SK-N-SH treated with all-trans-retinoic acid at 6 μM for 48 hours (cell line): ENCODE measurements around the gene SKIC8.

Source experiments
- ATAC-seq: fragments of 200-7000 bp; cut with Tn5 transposase; 3 replicates; pipeline ENCODE4 v1.9.1; 2020; ENCODE audit warnings: mild to moderate bottlenecking, moderate library complexity
- ARNTL ChIP-seq: fragments of 450-650 bp; formaldehyde crosslinking; IDR thresholded peaks from 2 replicates; pipeline ENCODE4 v1.5.0; 2020; ENCODE audit warnings: low read depth, mild to moderate bottlenecking, moderate library complexity, borderline replicate concordance
- BACH2 ChIP-seq: fragments of 250-450 bp; sonication (Bioruptor Pico); IDR thresholded peaks from 2 replicates; pipeline ENCODE4 v1.9.0; 2021; ENCODE audit warnings: mild to moderate bottlenecking, borderline replicate concordance
- CSDC2 ChIP-seq: fragments of 250-450 bp; sonication (Bioruptor Pico); IDR thresholded peaks from 2 replicates; pipeline ENCODE4 v1.5.0; 2020; ENCODE audit warnings: mild to moderate bottlenecking, moderate library complexity
- CSRNP3 ChIP-seq: fragments of 250-450 bp; sonication (Bioruptor Pico); IDR thresholded peaks from 2 replicates; pipeline ENCODE4 v1.5.1; 2021; ENCODE audit warnings: mild to moderate bottlenecking, moderate library complexity
- ESRRG ChIP-seq: fragments of 250-450 bp; sonication (Bioruptor Pico); IDR thresholded peaks from 2 replicates; pipeline ENCODE4 v1.6.1; 2021; ENCODE audit warnings: mild to moderate bottlenecking
- GLIS3 ChIP-seq: fragments of 250-450 bp; sonication (Bioruptor Pico); IDR thresholded peaks from 2 replicates; pipeline ENCODE4 v1.5.0; 2020; ENCODE audit warnings: mild to moderate bottlenecking, moderate library complexity
- ISL1 ChIP-seq: fragments of 250-450 bp; sonication (Bioruptor Pico); IDR thresholded peaks from 2 replicates; pipeline ENCODE4 v2.1.2; 2022; ENCODE audit warnings: mild to moderate bottlenecking, moderate library complexity
- OSR1 ChIP-seq: fragments of 250-450 bp; sonication (Bioruptor Pico); IDR thresholded peaks from 2 replicates; pipeline ENCODE4 v1.8.0; 2022; ENCODE audit warnings: moderate library complexity, mild to moderate bottlenecking, inconsistent platforms
- POU6F1 ChIP-seq: fragments of 250-450 bp; sonication (Bioruptor Pico); IDR thresholded peaks from 2 replicates; pipeline ENCODE4 v1.8.0; 2021; ENCODE audit warnings: low read depth, mild to moderate bottlenecking, moderate library complexity, borderline replicate concordance
- PPARA ChIP-seq: fragments of 250-450 bp; sonication (Bioruptor Pico); IDR thresholded peaks from 2 replicates; pipeline ENCODE4 v1.5.0; 2020; ENCODE audit warnings: mild to moderate bottlenecking, borderline replicate concordance
- RARB ChIP-seq: fragments of 250-450 bp; sonication (Bioruptor Pico); IDR thresholded peaks from 2 replicates; pipeline ENCODE4 v1.8.0; 2021; ENCODE audit warnings: mild to moderate bottlenecking, moderate library complexity
- SNAI2 ChIP-seq: fragments of 250-450 bp; sonication (Bioruptor Pico); IDR thresholded peaks from 2 replicates; pipeline ENCODE4 v1.5.0; 2020; ENCODE audit warnings: mild to moderate bottlenecking, moderate library complexity
- TOX ChIP-seq: fragments of 250-450 bp; sonication (Bioruptor Pico); IDR thresholded peaks from 2 replicates; pipeline ENCODE4 v1.8.0; 2021; ENCODE audit warnings: mild to moderate bottlenecking, moderate library complexity, borderline replicate concordance
- ZFP3 ChIP-seq: fragments of 250-450 bp; sonication (Bioruptor Pico); IDR thresholded peaks from 2 replicates; pipeline ENCODE4 v1.5.0; 2020; ENCODE audit warnings: mild to moderate bottlenecking, moderate library complexity
- ZFP30 ChIP-seq: fragments of 450-650 bp; formaldehyde crosslinking; IDR thresholded peaks from 2 replicates; pipeline ENCODE4 v1.5.0; 2022; ENCODE audit warnings: mild to moderate bottlenecking, moderate library complexity
- ZNF565 ChIP-seq: fragments of 450-650 bp; formaldehyde crosslinking; conservative IDR thresholded peaks from 2 replicates; pipeline ENCODE4 v1.5.0; 2020; ENCODE audit warnings: low read depth, mild to moderate bottlenecking, moderate library complexity
- ZNF70 ChIP-seq: fragments of 450-650 bp; formaldehyde crosslinking; IDR thresholded peaks from 2 replicates; pipeline ENCODE4 v1.5.0; 2020; ENCODE audit warnings: mild to moderate bottlenecking, moderate library complexity
- ZNF8 ChIP-seq: fragments of 450-650 bp; formaldehyde crosslinking; IDR thresholded peaks from 2 replicates; pipeline ENCODE4 v1.5.0; 2020; ENCODE audit warnings: mild to moderate bottlenecking, moderate library complexity
- TF ChIP-seq, protein P1 (sequence below): fragments of 250-450 bp; sonication (Bioruptor Pico); IDR thresholded peaks from 2 replicates; pipeline ENCODE4 v1.5.0; 2020; ENCODE audit warnings: mild to moderate bottlenecking, moderate library complexity
- TF ChIP-seq, protein P2 (sequence below): fragments of 250-450 bp; sonication (Bioruptor Pico); IDR thresholded peaks from 2 replicates; pipeline ENCODE4 v1.5.1; 2020; ENCODE audit warnings: low read depth, mild to moderate bottlenecking, moderate library complexity
- TF ChIP-seq, protein P3 (sequence below): fragments of 250-450 bp; sonication (Bioruptor Pico); IDR thresholded peaks from 2 replicates; pipeline ENCODE4 v1.8.0; 2020; ENCODE audit warnings: mild to moderate bottlenecking, moderate library complexity, borderline replicate concordance

Gene SKIC8

DNA sequence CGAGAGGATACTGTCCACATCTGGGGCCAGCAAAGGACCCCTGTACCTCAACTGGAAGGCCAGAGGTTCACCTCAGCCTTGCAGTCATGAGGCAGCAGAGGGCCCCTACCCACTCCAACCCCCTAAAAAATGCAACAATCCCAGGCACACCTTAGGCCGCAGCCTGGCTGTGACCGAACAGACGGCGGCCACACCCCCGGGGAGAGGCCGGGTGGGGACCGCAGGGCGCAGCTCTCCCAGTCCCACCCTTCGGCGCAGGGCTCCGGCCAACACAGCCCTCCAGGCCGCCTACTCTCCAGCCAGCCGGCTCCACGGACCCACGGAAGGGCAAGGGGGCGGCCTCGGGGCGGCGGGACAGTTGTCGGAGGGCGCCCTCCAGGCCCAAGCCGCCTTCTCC is 35.5 kb downstream of the SKIC8 start:
- no peak for TF ChIP-seq ISL1 (CRISPR knock-in tag)
- TF ChIP-seq SNAI2 (CRISPR knock-in tag): no peak
- TF ChIP-seq, protein P1, sequence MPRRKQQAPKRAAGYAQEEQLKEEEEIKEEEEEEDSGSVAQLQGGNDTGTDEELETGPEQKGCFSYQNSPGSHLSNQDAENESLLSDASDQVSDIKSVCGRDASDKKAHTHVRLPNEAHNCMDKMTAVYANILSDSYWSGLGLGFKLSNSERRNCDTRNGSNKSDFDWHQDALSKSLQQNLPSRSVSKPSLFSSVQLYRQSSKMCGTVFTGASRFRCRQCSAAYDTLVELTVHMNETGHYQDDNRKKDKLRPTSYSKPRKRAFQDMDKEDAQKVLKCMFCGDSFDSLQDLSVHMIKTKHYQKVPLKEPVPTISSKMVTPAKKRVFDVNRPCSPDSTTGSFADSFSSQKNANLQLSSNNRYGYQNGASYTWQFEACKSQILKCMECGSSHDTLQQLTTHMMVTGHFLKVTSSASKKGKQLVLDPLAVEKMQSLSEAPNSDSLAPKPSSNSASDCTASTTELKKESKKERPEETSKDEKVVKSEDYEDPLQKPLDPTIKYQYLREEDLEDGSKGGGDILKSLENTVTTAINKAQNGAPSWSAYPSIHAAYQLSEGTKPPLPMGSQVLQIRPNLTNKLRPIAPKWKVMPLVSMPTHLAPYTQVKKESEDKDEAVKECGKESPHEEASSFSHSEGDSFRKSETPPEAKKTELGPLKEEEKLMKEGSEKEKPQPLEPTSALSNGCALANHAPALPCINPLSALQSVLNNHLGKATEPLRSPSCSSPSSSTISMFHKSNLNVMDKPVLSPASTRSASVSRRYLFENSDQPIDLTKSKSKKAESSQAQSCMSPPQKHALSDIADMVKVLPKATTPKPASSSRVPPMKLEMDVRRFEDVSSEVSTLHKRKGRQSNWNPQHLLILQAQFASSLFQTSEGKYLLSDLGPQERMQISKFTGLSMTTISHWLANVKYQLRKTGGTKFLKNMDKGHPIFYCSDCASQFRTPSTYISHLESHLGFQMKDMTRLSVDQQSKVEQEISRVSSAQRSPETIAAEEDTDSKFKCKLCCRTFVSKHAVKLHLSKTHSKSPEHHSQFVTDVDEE (CRISPR knock-in tag): no peak
- no peak for TF ChIP-seq ZNF8 (CRISPR knock-in tag)
- TF ChIP-seq ZFP30 (CRISPR knock-in tag): no peak
- no peak for TF ChIP-seq ARNTL (CRISPR knock-in tag)
- TF ChIP-seq, protein P2, sequence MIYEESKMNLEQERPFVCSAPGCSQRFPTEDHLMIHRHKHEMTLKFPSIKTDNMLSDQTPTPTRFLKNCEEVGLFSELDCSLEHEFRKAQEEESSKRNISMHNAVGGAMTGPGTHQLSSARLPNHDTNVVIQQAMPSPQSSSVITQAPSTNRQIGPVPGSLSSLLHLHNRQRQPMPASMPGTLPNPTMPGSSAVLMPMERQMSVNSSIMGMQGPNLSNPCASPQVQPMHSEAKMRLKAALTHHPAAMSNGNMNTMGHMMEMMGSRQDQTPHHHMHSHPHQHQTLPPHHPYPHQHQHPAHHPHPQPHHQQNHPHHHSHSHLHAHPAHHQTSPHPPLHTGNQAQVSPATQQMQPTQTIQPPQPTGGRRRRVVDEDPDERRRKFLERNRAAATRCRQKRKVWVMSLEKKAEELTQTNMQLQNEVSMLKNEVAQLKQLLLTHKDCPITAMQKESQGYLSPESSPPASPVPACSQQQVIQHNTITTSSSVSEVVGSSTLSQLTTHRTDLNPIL: no peak
- no peak for TF ChIP-seq POU6F1
- no peak for TF ChIP-seq CSRNP3 (CRISPR knock-in tag)
- no peak for TF ChIP-seq ZNF565
- no peak for TF ChIP-seq BACH2
- TF ChIP-seq ESRRG (CRISPR knock-in tag): no peak
- no peak for TF ChIP-seq OSR1 (CRISPR knock-in tag)
- no peak for TF ChIP-seq ZNF70 (CRISPR knock-in tag)
- no peak for TF ChIP-seq GLIS3
- ATAC-seq: no peak

DNA sequence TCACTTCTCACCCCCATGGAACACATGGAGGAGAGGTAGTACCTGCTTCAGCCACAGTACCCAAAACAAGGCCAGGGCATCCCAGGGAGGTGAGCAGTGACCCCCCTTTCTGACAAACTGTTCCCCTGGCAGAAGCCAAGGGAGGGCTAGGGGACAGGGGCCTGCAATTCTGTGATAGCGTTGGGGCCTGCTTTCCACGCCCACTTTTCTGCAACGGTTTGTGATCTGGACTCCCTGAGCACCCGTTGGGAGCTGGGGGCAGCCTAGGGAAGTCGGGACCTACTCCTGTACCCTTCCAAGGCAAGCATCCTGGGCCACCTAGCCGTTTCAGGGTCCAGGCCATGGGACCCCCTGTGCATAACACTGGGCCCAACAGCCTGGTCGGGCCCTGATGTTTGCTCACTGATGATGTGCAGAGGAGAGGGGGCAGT is 36.0 kb downstream of the SKIC8 start:
- no peak for ATAC-seq
- TF ChIP-seq SNAI2 (CRISPR knock-in tag): no peak
- TF ChIP-seq PPARA (CRISPR knock-in tag): no peak

- no peak for ATAC-seq
- no peak for TF ChIP-seq ZNF8 (CRISPR knock-in tag)
- no peak for TF ChIP-seq PPARA (CRISPR knock-in tag)
- TF ChIP-seq ZFP3 (CRISPR knock-in tag): no peak
- TF ChIP-seq ZNF70 (CRISPR knock-in tag): no peak
- TF ChIP-seq, protein P3, sequence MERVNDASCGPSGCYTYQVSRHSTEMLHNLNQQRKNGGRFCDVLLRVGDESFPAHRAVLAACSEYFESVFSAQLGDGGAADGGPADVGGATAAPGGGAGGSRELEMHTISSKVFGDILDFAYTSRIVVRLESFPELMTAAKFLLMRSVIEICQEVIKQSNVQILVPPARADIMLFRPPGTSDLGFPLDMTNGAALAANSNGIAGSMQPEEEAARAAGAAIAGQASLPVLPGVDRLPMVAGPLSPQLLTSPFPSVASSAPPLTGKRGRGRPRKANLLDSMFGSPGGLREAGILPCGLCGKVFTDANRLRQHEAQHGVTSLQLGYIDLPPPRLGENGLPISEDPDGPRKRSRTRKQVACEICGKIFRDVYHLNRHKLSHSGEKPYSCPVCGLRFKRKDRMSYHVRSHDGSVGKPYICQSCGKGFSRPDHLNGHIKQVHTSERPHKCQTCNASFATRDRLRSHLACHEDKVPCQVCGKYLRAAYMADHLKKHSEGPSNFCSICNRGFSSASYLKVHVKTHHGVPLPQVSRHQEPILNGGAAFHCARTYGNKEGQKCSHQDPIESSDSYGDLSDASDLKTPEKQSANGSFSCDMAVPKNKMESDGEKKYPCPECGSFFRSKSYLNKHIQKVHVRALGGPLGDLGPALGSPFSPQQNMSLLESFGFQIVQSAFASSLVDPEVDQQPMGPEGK (CRISPR knock-in tag): no peak
- no peak for TF ChIP-seq TOX (CRISPR knock-in tag)
- TF ChIP-seq POU6F1: no peak
- no peak for TF ChIP-seq CSDC2 (CRISPR knock-in tag)
- no peak for TF ChIP-seq RARB (CRISPR knock-in tag)
- TF ChIP-seq ARNTL (CRISPR knock-in tag): no peak
- TF ChIP-seq, protein P2: no peak
- no peak for TF ChIP-seq GLIS3
- no peak for TF ChIP-seq CSRNP3 (CRISPR knock-in tag)
- TF ChIP-seq, protein P1 (CRISPR knock-in tag): no peak
Measured at GRCh38 chr15:78261062-78261461, 38.3 kb downstream of the SKIC8 start.
